ENCODE results near the gene SCARB1.

Gene SCARB1

GRCh38 chr12:124760560-124760959 is 103.1 kb downstream of the SCARB1 start:
- no peak for DNase-seq (ENCODE audit: low spot score)

- DNase-seq (ENCODE audit: low spot score): no peak
These were observed 103.7 kb downstream of the SCARB1 start for GRCh38 chr12:124759841-124760503.

GRCh38 chr12:124758266-124759220 is 105.1 kb downstream of the SCARB1 start:
- peak; percentile 84 for DNase-seq (ENCODE audit: low spot score)

- DNase-seq (ENCODE audit: low spot score): no peak
These were observed 106.3 kb downstream of the SCARB1 start for GRCh38 chr12:124757329-124757728.

GRCh38 chr12:124756760-124757159 is 106.9 kb downstream of the SCARB1 start:
- DNase-seq (ENCODE audit: low spot score): no peak

GRCh38 chr12:124756166-124756565 is 107.5 kb downstream of the SCARB1 start:
- no peak for DNase-seq (ENCODE audit: low spot score)

- DNase-seq (ENCODE audit: low spot score): no peak
These were observed 107.9 kb downstream of the SCARB1 start for GRCh38 chr12:124755801-124756148.

- DNase-seq (ENCODE audit: low spot score): peak; percentile 98
These were observed 108.5 kb downstream of the SCARB1 start for GRCh38 chr12:124754949-124755800.

GRCh38 chr12:124754491-124754890 is 109.2 kb downstream of the SCARB1 start:
- peak; percentile 53 for DNase-seq (ENCODE audit: low spot score)

GRCh38 chr12:124753993-124754392 is 109.7 kb downstream of the SCARB1 start:
- DNase-seq (ENCODE audit: low spot score): no peak

- DNase-seq (ENCODE audit: low spot score): no peak
These were observed 110.5 kb downstream of the SCARB1 start for GRCh38 chr12:124753228-124753591.

- peak; percentile 86 for DNase-seq (ENCODE audit: low spot score)
These were observed 111.0 kb downstream of the SCARB1 start for GRCh38 chr12:124752437-124753227.

- no peak for DNase-seq (ENCODE audit: low spot score)
These were observed 111.9 kb downstream of the SCARB1 start for GRCh38 chr12:124751654-124752355.

- DNase-seq (ENCODE audit: low spot score): peak; percentile 54
These were observed 112.7 kb downstream of the SCARB1 start for GRCh38 chr12:124750787-124751471.

- DNase-seq (ENCODE audit: low spot score): no peak
These were observed 113.5 kb downstream of the SCARB1 start for GRCh38 chr12:124750149-124750656.

- no peak for DNase-seq (ENCODE audit: low spot score)
These were observed 113.9 kb downstream of the SCARB1 start for GRCh38 chr12:124749725-124750124.

- DNase-seq (ENCODE audit: low spot score): no peak
These were observed 116.1 kb downstream of the SCARB1 start for GRCh38 chr12:124747426-124748161.

GRCh38 chr12:124746649-124747425 is 116.8 kb downstream of the SCARB1 start:
- no peak for DNase-seq (ENCODE audit: low spot score)
